Fibroblast of the aortic adventitia (primary cell): ENCODE results near the gene MEN1. TPM values are rescaled to one million over a fixed set of nuclear protein-coding genes. Genes with fewer than 3 reads are reported as not detected.
A peak's percentile ranks its signal among the peaks of the same experiment; 100 is the strongest.

ENCODE experiments used
- DNase-seq: peaks from one replicate; pipeline ENCODE4 v3.0.0-alpha.2; 2010; ENCODE audit warnings: low read depth
- H3K4me3 ChIP-seq: 2 replicates; pipeline ENCODE4 v1.5.1; 2011; ENCODE audit warnings: low read depth, mild to moderate bottlenecking, control low read depth, low read length, moderate library complexity
- total RNA-seq: library from RNA; depleted of rRNA; stranded (reverse); fragments of >200 nt; gene quantifications from 2 replicates; pipeline ENCODE4 v1.2.3, GENCODE V29; 2012; ENCODE audit warnings: low replicate concordance
- TF ChIP-seq, protein P1 (sequence below): IDR thresholded peaks from 2 replicates; pipeline ENCODE4 v1.5.1; 2011; ENCODE audit warnings: mild to moderate bottlenecking, low read length, control low read depth, inconsistent platforms; ENCODE audit not compliant: insufficient read depth

The MEN1 gene
- total RNA-seq, 1 donor = 15.9 TPM

DNA sequence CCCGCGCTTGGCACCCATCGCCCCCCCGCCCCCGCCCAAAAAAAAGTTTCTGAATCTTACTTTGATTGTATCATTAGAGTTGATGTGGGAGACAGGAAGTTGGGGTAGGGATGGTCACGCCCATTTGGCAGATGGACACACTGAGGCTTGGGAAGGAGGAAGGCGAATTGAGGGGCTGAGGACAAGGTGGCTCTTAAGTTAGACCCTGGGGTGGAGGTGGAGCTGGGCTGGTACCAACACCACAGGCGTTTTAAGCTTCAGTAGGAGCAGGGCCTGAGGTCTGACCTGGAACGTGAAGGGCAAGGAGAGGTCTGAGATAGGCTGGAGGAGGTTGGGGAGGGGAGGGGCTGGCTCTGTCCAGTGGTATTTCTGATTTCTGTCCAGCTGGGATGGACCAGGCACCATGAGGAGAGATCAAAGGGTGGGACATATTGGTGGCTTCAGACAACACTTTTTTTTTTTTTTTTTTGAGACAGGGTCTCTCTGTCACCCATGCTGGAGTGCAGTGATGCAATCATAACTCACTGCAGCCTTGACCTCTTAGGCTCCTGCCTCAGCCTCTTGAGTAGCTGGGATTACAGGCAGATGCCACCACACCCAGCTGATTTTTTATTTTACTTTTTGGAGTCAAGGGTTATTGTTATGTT, 34.9 kb upstream of the MEN1 start:
- TF ChIP-seq, protein P1, sequence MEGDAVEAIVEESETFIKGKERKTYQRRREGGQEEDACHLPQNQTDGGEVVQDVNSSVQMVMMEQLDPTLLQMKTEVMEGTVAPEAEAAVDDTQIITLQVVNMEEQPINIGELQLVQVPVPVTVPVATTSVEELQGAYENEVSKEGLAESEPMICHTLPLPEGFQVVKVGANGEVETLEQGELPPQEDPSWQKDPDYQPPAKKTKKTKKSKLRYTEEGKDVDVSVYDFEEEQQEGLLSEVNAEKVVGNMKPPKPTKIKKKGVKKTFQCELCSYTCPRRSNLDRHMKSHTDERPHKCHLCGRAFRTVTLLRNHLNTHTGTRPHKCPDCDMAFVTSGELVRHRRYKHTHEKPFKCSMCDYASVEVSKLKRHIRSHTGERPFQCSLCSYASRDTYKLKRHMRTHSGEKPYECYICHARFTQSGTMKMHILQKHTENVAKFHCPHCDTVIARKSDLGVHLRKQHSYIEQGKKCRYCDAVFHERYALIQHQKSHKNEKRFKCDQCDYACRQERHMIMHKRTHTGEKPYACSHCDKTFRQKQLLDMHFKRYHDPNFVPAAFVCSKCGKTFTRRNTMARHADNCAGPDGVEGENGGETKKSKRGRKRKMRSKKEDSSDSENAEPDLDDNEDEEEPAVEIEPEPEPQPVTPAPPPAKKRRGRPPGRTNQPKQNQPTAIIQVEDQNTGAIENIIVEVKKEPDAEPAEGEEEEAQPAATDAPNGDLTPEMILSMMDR = no peak
- no peak for DNase-seq
- no peak overlapping the region for H3K4me3 ChIP-seq

DNA sequence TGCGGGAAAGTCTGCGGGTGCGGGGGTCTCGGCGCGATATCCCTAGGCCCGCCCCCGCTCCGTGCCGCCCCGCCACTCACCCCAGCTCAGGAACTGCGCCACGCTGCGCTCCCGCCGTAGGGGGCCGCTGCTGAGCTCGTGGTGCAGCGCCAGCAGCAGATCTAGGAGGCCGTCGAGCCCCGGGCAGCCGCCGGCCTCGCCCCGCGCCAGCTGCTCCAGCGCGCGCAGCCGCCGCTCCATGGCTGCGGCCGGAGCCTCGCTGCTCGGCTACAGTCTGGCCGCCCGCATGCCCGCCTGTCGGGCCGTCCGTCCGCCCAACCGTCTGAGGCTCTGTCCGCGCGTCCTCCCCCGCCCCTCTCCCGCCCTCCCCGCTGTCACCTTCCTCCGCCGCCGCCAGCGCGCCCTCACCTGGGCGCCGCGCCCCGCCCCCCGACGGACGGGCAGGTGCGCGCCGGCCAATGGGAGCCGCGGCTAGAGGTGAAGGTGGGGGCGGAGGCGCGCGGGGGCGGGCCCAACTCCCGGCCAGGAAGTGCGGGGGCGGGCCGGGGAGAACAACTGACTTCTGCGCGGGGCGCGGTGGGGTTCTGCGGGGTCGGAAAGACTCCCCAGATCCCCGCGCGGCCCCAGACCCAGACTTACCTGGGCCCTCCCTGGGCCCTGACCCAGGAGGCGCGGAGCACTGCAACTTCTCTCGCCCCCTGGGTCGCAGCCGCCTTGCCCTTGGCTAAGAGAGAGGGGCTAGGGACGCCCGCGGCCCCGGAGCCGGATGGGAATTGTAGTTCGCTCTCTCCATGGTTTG, 34.2 kb upstream of the MEN1 start, which contains the start of gene CDC42BPG:
TSS of gene CDC42BPG (minus strand) at position 324 of the 799 bp plus-strand sequence. CDS start at position 240, 84 bp downstream.
- TF ChIP-seq, protein P1 = peak; percentile 67
- peak; percentile 45 for DNase-seq
- peak within 1 kb of the TSS; percentile 33 for H3K4me3 ChIP-seq

DNA sequence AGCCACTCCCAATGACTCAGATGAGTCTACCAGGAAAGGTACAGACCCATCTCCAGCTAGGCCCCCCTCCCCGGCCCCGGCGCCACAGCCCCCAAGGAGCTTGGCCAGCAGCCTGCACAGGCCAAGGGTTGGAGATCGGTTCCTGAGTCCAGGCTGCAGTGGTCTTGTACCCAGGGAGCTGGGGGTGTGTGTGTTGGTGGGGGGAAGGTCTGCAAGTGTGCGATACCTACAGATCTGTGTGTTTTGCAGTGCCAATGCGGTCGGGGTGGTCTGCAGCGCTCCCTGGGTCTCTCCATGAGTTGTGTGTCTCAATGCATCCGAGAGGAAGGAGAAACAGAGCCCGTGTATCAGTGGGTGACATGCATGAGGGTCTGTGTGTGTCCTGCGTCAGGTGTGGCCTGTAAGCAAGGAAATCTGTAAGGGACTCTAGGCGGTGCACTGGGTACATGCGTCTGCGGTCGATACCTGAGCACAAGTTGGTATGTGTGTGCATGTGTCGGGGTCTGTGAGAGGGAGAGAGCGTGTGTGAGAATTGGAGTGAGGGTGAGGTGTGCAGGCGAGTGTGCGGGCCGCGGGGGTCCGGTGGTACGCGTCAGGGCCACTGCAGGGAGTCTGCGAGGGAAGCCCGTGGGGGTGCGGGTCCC, 33.5 kb upstream of the MEN1 start:
- H3K4me3 ChIP-seq = no peak overlapping the region
- no peak for DNase-seq

DNA sequence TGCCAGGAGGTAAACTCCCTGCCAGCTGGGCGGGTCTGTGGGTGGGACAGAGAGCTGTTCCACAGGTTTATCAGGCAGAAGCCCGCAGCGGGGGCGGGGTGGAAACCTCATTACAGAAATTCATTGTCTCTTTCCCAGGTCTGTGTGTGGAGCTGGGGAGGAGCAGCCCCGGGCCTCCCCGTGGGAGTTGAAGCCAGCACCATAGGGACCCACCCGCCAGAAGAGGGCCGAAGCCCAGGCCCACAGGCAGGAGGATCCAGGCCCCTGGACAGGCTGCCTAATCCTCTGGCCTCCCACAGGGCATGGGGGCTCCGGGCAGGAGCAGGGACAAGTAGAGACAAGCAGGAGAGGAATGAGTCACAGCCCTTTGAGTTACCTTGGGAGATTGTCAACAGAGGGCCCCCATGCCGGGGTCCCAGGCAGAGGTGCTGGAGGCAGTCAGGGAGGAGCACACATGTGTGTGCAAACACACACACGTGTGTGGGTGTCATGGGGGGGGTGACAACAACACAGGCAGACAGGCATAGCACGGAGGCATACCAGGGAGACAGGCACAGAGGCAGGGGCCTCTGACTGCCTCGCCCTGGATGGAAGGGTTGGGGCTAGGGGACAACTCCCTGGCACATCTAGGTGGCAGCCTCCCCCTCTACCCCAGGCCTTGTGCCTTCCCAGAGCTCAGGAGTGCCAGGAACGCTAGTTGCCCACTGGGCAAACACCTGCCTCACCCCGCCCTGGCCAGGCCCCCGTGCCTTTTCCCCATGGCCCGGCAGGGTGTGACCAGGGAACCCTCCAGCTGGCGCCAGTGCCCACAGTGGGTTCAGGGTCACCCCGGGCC, 32.7 kb upstream of the MEN1 start:
- DNase-seq = no peak
- TF ChIP-seq, protein P1 = no peak

More for the DNA sequence above, 33.5 kb upstream of the MEN1 start:
- TF ChIP-seq, protein P1 = no peak

DNA sequence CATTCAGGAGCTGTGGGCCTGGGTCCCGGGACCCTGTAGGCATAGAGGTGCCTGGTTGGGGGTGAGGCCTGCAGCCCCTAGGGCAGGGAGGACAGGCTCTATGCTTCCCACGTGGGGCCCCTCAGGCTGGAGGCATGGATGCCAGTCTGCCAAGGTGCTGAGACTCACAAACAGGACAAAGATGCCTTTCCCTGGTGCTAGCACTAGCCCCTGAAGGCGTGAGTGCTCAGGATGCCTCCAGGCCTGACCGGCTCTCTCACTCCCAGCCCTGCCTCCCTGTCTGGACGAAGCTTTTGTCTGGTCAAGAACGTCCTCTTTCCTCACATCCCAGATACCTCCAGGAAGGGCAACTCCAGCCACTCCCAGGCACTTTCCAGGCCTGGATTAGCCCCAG, 32.0 kb upstream of the MEN1 start:
- no peak overlapping the region for H3K4me3 ChIP-seq
- TF ChIP-seq, protein P1 = no peak
- DNase-seq = no peak

More for the DNA sequence above, 32.7 kb upstream of the MEN1 start:
- H3K4me3 ChIP-seq = no peak overlapping the region
